ENCODE measurements around the gene HNRNPA1. TPM values are rescaled to one million over a fixed set of nuclear protein-coding genes. Genes with fewer than 3 reads are reported as not detected.

The HNRNPA1 gene
- total and polyA plus RNA-seq, 9 of the 15 experiments (the other 6 are each of a cell fraction or from before 2014, with no cell fraction given) = 1,166 to 2,703 (median 1,815) TPM

DNA sequence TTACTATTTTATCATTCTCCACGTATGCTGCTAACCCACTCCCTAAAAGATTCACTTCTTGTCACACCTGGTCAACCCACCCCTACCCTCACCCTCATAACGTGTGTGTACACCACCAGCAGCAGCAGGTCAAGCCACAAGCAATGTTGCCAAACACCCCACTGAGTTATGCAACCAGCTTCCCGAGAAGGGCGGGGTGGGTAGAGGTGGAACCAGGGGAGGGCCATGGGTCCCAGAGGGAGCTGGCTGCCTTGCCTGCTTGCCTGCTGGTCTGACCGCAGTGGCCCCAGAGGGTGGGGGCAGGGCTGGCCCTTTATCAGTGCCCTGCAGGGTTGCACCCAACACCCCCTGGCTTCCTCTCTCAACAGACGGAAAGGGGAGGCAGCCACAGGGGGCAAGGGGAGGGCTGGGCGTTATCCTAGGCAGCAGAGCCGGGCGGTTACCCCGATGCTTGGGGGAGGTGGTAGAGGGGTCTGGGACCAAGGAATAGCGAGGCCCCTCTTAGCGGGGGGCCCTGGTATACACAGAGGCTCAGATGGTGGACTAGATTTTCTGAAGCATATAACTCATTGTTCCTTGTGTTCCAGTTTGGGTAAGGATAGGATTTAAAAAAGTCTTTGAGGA, 23.8 kb downstream of the HNRNPA1 start (continued):
- no peak for TF ChIP-seq PHF8 (IDR thresholded peaks at IDR 0.05; ENCODE audit: borderline replicate concordance, low read length)
- no peak for TF ChIP-seq KLF10 (CRISPR knock-in tag; IDR thresholded peaks at IDR 0.05)
- TF ChIP-seq MYNN (IDR thresholded peaks at IDR 0.05) = peak; percentile 99
- no peak for TF ChIP-seq MYNN (CRISPR knock-in tag; IDR thresholded peaks at IDR 0.05)
- peak; percentile 100 for TF ChIP-seq ZBTB7A (IDR thresholded peaks at IDR 0.05; ENCODE audit: borderline replicate concordance, control insufficient read depth, low read depth, low read length)
- TF ChIP-seq BACH1 (tag; IDR thresholded peaks at IDR 0.05) = no peak
- TF ChIP-seq NFATC3 (IDR thresholded peaks at IDR 0.05) = no peak
- no peak for TF ChIP-seq ZBTB26 (CRISPR knock-in tag; IDR thresholded peaks at IDR 0.05)
- TF ChIP-seq SMAD2 (IDR thresholded peaks at IDR 0.05; ENCODE audit: low read depth, low read length) = no peak
- TF ChIP-seq, protein P1, sequence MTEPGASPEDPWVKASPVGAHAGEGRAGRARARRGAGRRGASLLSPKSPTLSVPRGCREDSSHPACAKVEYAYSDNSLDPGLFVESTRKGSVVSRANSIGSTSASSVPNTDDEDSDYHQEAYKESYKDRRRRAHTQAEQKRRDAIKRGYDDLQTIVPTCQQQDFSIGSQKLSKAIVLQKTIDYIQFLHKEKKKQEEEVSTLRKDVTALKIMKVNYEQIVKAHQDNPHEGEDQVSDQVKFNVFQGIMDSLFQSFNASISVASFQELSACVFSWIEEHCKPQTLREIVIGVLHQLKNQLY (CRISPR knock-in tag; conservative IDR thresholded peaks at IDR 0.05) = no peak
- TF ChIP-seq PTBP1 (IDR thresholded peaks at IDR 0.05; ENCODE audit: low read depth, low read length) = peak; percentile 76; the same call in 1 of the 2 replicates
- TF ChIP-seq U2AF1 (optimal IDR thresholded peaks at IDR 0.05; ENCODE audit: low read depth, low read length) = no peak
- TF ChIP-seq NCOA4 (IDR thresholded peaks at IDR 0.05; ENCODE audit: partially characterized antibody) = no peak
- no peak for TF ChIP-seq ZNF316 (IDR thresholded peaks at IDR 0.05)
- peak; percentile 63; the same call in 1 of the 2 replicates for TF ChIP-seq ATF7 (IDR thresholded peaks at IDR 0.05)
- no peak for TF ChIP-seq SLC30A9 (CRISPR knock-in tag; IDR thresholded peaks at IDR 0.05)
- TF ChIP-seq E2F5 (CRISPR knock-in tag; IDR thresholded peaks at IDR 0.05) = 0 out of 2 replicates have a peak, but pooled peaks have one; percentile 66
- peak; percentile 94 for TF ChIP-seq ZBED1 (IDR thresholded peaks at IDR 0.05)
- TF ChIP-seq, protein P2, sequence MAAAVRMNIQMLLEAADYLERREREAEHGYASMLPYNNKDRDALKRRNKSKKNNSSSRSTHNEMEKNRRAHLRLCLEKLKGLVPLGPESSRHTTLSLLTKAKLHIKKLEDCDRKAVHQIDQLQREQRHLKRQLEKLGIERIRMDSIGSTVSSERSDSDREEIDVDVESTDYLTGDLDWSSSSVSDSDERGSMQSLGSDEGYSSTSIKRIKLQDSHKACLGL (CRISPR knock-in tag; IDR thresholded peaks at IDR 0.05; ENCODE audit: borderline replicate concordance, poor library complexity, severe bottlenecking) = no peak
- no peak for TF ChIP-seq C11orf30 (IDR thresholded peaks at IDR 0.05; ENCODE audit: low read depth)
- TF ChIP-seq SRSF3 (IDR thresholded peaks at IDR 0.05; ENCODE audit: insufficient read depth, low read length) = no peak
- peak; percentile 30; the same call in 1 of the 2 replicates for TF ChIP-seq SMC3 (conservative IDR thresholded peaks at IDR 0.05; ENCODE audit: insufficient read depth, low read depth, low read length)
- TF ChIP-seq MYC (IDR thresholded peaks at IDR 0.05; ENCODE audit: low read depth, low read length) = peak; percentile 77
- no peak for TF ChIP-seq MYC (CRISPR knock-in tag; IDR thresholded peaks at IDR 0.05; ENCODE audit: borderline replicate concordance, low read depth)
- TF ChIP-seq NCOA6 (IDR thresholded peaks at IDR 0.05) = no peak
- TF ChIP-seq TCF7 (IDR thresholded peaks at IDR 0.05; ENCODE audit: borderline replicate concordance) = peak; percentile 90; the same call in 1 of the 2 replicates
- TF ChIP-seq HNRNPK (IDR thresholded peaks at IDR 0.05; ENCODE audit: low read depth, low read length, poor library complexity, severe bottlenecking) = no peak
- no peak for TF ChIP-seq NELFE (IDR thresholded peaks at IDR 0.05; ENCODE audit: insufficient read depth, insufficient read length)

Data from K562 (cell line).